WERI-Rb-1 (cell line): Measurements from ENCODE around the gene DOK5.

ENCODE experiments used
- DNase-seq: peaks from one replicate; pipeline ENCODE4 v3.0.0-alpha.2; 2020
- H3K27ac ChIP-seq: fragments of 250-450 bp; sonication (Bioruptor Pico); 2 replicates; pipeline ENCODE4 v1.5.1; 2020; ENCODE audit warnings: mild to moderate bottlenecking, moderate library complexity
- H3K27me3 ChIP-seq: fragments of 250-450 bp; sonication (Bioruptor Pico); 2 replicates; pipeline ENCODE4 v1.5.1; 2021; ENCODE audit warnings: mild to moderate bottlenecking, low read depth, moderate library complexity; ENCODE audit not compliant: insufficient read depth, severe bottlenecking
- H3K36me3 ChIP-seq: fragments of 250-450 bp; sonication (Bioruptor Pico); 2 replicates; pipeline ENCODE4 v1.5.1; 2020; ENCODE audit warnings: mild to moderate bottlenecking, moderate library complexity
- H3K4me3 ChIP-seq: 2 replicates; pipeline ENCODE4 v1.5.1; 2011; ENCODE audit warnings: low read depth, mild to moderate bottlenecking, control low read depth, low read length
- H3K9me3 ChIP-seq: fragments of 250-450 bp; sonication (Bioruptor Pico); 2 replicates; pipeline ENCODE4 v1.5.1; 2021; ENCODE audit warnings: mild to moderate bottlenecking, moderate library complexity; ENCODE audit not compliant: severe bottlenecking
- TF ChIP-seq, protein P1 (sequence below): IDR thresholded peaks from 2 replicates; pipeline ENCODE4 v1.5.1; 2011; ENCODE audit warnings: low read depth, mild to moderate bottlenecking, control low read depth, inconsistent platforms, low read length

DOK5 gene

DNA sequence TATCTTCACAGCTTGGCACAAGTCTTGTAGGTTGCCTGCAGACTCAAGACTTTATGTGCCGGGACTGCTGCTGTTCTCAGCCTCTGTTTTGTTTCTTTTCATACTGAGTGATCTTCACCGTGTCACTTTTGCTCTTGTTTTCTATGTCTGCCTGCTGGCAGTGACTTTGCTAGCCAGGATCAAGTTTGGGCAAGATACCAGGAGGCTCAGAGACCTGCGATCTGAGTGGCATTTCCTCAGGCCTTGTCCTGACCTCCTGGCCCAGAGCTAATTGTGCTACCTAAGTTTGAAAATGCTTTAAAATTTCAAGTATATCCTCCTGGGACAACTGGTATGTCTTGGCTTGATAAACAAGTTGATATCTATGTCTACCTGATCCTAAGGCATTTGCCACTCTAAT is 57.2 kb downstream of the DOK5 start:
- Histone ChIP-seq H3K9me3 (no peaks in the 10 kb centered on the region), H3K27me3 (peaks cover 39% of the 10 kb centered on the region), H3K36me3 (no peaks in the 10 kb centered on the region), H3K27ac (no peak overlapping the region), H3K4me3 (no peak overlapping the region)
- DNase-seq, result no peak
- TF ChIP-seq, protein P1, sequence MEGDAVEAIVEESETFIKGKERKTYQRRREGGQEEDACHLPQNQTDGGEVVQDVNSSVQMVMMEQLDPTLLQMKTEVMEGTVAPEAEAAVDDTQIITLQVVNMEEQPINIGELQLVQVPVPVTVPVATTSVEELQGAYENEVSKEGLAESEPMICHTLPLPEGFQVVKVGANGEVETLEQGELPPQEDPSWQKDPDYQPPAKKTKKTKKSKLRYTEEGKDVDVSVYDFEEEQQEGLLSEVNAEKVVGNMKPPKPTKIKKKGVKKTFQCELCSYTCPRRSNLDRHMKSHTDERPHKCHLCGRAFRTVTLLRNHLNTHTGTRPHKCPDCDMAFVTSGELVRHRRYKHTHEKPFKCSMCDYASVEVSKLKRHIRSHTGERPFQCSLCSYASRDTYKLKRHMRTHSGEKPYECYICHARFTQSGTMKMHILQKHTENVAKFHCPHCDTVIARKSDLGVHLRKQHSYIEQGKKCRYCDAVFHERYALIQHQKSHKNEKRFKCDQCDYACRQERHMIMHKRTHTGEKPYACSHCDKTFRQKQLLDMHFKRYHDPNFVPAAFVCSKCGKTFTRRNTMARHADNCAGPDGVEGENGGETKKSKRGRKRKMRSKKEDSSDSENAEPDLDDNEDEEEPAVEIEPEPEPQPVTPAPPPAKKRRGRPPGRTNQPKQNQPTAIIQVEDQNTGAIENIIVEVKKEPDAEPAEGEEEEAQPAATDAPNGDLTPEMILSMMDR, result no peak

DNA sequence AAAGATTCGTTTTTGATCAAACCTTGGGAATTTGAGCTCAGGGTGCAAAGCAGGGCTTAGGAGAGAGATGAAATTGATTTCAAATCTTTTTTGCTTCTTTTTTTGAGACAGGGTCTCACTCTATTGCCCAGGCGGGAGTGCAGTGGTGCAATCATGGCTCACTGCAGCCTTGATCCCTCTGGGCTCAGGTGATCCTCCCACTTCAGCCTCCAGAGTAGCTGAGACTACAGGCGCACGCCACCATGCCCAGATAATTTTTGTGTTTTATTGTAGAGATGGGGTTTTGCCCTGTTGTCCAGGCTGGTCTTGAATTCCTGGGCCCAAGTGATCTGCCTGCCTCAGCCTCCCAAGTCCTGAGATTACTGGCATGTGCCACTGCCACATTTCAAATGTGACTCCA is 58.7 kb downstream of the DOK5 start:
- Histone ChIP-seq H3K27ac (no peak overlapping the region), H3K27me3 (peaks cover 29% of the 10 kb centered on the region), H3K4me3 (no peak overlapping the region), H3K36me3 (no peaks in the 10 kb centered on the region), H3K9me3 (no peaks in the 10 kb centered on the region)
- TF ChIP-seq, protein P1, result no peak
- no peak for DNase-seq

DNA sequence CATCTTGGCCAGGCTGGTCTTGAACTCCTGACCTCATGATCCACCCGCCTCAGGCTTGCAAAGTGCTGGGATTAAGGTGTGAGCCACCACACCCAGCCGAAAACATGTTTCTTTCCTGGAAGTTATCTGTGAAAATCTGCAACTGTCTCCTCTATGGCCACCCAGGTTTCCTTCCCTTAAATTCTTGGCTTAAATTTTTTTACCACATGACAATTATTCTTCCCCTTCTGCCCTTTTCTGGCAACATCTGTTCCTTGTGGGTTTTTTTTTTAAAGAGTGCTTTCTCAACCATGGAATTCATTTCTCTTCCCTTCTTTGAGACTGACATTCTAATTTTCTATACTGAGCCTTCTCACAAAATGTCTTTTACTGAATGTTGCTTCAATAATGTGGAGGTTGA is 59.6 kb downstream of the DOK5 start:
- Histone ChIP-seq H3K36me3 (no peaks in the 10 kb centered on the region), H3K4me3 (no peak overlapping the region), H3K9me3 (no peaks in the 10 kb centered on the region), H3K27ac (no peak overlapping the region), H3K27me3 (peaks cover 38% of the 10 kb centered on the region)
- TF ChIP-seq, protein P1, result no peak
- no peak for DNase-seq

DNA sequence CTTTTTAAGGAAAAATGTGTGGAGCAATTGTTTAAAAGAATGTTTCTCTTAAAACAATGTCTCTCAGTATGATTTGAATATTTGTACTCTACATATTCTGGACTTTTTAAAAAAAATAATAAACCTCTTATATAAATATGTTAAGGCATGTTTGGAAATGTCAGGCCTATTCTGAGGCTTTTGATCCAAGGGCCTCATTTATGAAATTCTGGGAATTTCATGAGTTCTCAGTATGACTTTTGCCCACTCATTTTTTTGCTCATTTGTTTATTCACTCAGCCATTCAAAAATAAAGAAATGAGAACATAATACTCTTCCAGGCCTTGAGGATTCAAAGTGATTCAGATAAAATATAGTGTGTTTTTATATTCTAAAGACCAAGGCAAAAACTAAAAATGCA is 60.4 kb downstream of the DOK5 start:
- H3K27ac ChIP-seq, result no peak overlapping the region
- TF ChIP-seq, protein P1, result no peak
- no peaks in the 10 kb centered on the region for H3K36me3 ChIP-seq
- H3K9me3 ChIP-seq, result no peaks in the 10 kb centered on the region
- peaks cover 38% of the 10 kb centered on the region for H3K27me3 ChIP-seq
- H3K4me3 ChIP-seq, result no peak overlapping the region
- no peak for DNase-seq

DNA sequence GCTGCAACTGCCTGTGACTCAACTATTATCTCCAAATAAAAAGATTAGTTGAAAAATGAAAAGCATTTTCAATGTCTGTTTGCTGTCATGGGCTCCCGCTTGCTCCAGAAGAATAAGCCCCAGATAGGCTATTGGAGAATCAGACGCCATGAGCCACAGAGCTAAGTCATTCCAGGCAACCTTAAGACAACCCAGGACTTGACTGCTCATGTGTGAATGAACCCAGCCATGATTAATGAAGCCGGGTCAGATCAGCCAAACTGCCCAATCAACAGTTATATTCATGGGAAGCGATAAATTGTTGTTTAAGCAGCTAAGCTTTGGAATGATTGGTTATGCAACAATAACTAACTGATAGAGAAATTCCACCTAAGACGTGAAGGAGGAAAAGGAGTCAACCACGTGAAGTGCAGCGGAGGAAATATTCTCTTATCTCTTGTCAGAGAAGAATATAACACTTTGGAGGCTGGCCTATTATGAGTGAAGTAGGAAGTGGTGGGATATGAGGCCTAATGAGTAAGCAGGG is 64.2 kb downstream of the DOK5 start:
- Histone ChIP-seq H3K9me3 (no peaks in the 10 kb centered on the region), H3K27me3 (peaks cover 44% of the 10 kb centered on the region), H3K36me3 (no peaks in the 10 kb centered on the region), H3K27ac (no peak overlapping the region), H3K4me3 (no peak overlapping the region)
- TF ChIP-seq, protein P1, result no peak
- DNase-seq, result no peak

DNA sequence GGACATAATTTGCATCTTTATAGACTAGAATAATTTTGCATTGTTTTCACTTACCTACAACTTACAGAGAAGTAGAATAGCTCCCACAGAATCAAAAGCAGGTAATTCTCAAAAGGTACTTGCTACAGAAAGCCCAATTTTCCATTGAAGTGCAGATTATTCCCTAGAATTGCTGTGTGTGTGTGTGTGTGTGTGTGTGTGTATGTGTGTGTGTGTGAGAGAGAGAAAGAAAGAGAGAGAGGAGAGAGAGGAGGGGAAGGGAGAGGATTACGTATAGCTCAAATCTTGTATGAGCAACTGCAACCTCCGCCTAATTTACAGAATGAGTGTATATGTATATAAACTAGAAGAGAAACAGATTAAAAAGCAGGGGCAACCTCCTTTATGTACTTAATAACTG is 68.0 kb downstream of the DOK5 start:
- no peak for DNase-seq
- Histone ChIP-seq H3K9me3 (no peaks in the 10 kb centered on the region), H3K4me3 (no peak overlapping the region), H3K36me3 (no peaks in the 10 kb centered on the region), H3K27ac (no peak overlapping the region), H3K27me3 (peaks cover 29% of the 10 kb centered on the region)
- TF ChIP-seq, protein P1, result no peak
